Adrenal gland (tissue), 12 donors: ENCODE data around the gene CAPN15. TPM values are rescaled to one million over a fixed set of nuclear protein-coding genes. Genes with fewer than 3 reads are reported as not detected.

ENCODE experiments used
- DNase-seq, 7 donors: peaks; one replicate each; pipeline ENCODE4 v3.0.0-alpha.2; 2019 to 2020
- H3K27ac ChIP-seq, 5 donors: fragments of 200-600 bp; sonication (generic) in 4 of 5; 1 replicate in 3 of 5; 2 replicates in 2 of 5; pipeline versions ENCODE4 v1.5.1 to v1.8.0; 2016 to 2020; ENCODE audit warnings: mild to moderate bottlenecking in 1 of 5
- H3K27me3 ChIP-seq: fragments of 200-600 bp; 2 replicates; pipeline ENCODE4 v1.8.0; 2021
- H3K36me3 ChIP-seq, 2 donors: fragments of 200-600 bp; replicated peaks in 1 of 2; 1 replicate in 1 of 2; 2 replicates in 1 of 2; pipeline versions ENCODE4 v1.5.1 to v1.8.0; 2018 to 2022
- H3K4me1 ChIP-seq, 2 donors: fragments of 200-600 bp; replicated peaks in 1 of 2; 1 replicate in 1 of 2; 2 replicates in 1 of 2; pipeline versions ENCODE4 v1.5.1 to v1.8.0; 2018 to 2021
- H3K4me3 ChIP-seq, 4 donors: fragments of 200-600 bp; sonication (generic) in 3 of 4; one replicate each; pipeline ENCODE4 v1.5.1; 2016 to 2018
- H3K9me3 ChIP-seq, 3 donors: fragments of 200-600 bp; sonication (generic) in 1 of 3; replicated peaks in 1 of 3; 1 replicate in 2 of 3; 2 replicates in 1 of 3; pipeline versions ENCODE4 v1.5.1 to v1.8.0; 2016 to 2021
- CTCF ChIP-seq, 6 experiments: fragments of 450-650 bp in 4 of 6; fragments of 200-600 bp in 2 of 6; sonication (generic) in 1 of 6; IDR thresholded peaks; 1 replicate in 5 of 6; 2 replicates in 1 of 6; pipeline versions ENCODE4 v1.5.1 to v1.8.0; 2016 to 2021; ENCODE audit warnings: antibody characterized with exemption in 6 of 6, mild to moderate bottlenecking in 2 of 6, moderate library complexity in 1 of 6
- POLR2A ChIP-seq, 2 donors: fragments of 450-650 bp; IDR thresholded peaks; one replicate each; pipeline ENCODE4 v1.6.1; 2017; ENCODE audit warnings: antibody characterized with exemption in 2 of 2, mild to moderate bottlenecking in 2 of 2, moderate library complexity in 1 of 2
- WGBS, 4 donors: extraction: QIAGEN DNeasy Blood & Tissue Kit in 2 of 4; methylation state at CpG; one replicate each; pipeline versions ENCODE4 v1.1.5 to v1.1.7; 2013 to 2017; 5-methylcytosine and 5-hydroxymethylcytosine counted together
- intact Hi-C, 2 donors: fragments of 100-400 bp; cut with DNase I; formaldehyde crosslinking; loops; one replicate each; pipeline versions ENCODE4 v1.14.1 to v1.15.0; 2022 to 2023
- polyA plus RNA-seq, 3 donors: library from polyadenylated mRNA; stranded (reverse); fragments of 200-250 nt in 2 of 3; fragments of 350-450 nt in 1 of 3; fragmentation: Illumina TruSeq in 1 of 3; extraction: RNeasy Lipid Tissue Mini Kit (QIAGEN cat#74804) in 1 of 3; gene quantifications; one replicate each; pipeline ENCODE4 v1.2.3, GENCODE V29; 2013 to 2014
- total RNA-seq, 9 donors: library from RNA; depleted of rRNA in 4 of 9; stranded (reverse); fragments of >200 nt in 4 of 9; fragments of 120-200 nt in 1 of 9; fragmentation: NEBNext Ultra II Directional in 1 of 9; extraction: Animal tissue kit (Norgen Biotek cat#: 25700) in 1 of 9; gene quantifications; one replicate each; pipeline versions ENCODE4 v1.1.0 to v1.2.4, GENCODE V29; 2013 to 2023
- donor health status: healthy with polysubstance abuse.
- donor health status: Bipolar disorder and iron deficiency.
- donor health status: DM: yes; HTN: yes; CAD: no.
- donor health status: DM: no; HTN: no; CAD: no.
- donor health status: DM: no; HTN: no; CAD: no.
- donor health status: DM: yes; HTN: yes; CAD: no.

Gene CAPN15
- total and polyA plus RNA-seq, 12 donors = 2.3 to 91.8 (median 43.0) TPM

- 90 to 100% (median 94%) methylated on average over 1 to 8 of the region's 8 CpGs for WGBS, 4 donors
- H3K4me3 ChIP-seq = no peak overlapping the region
- no peak for TF ChIP-seq POLR2A (IDR thresholded peaks at IDR 0.05)
- TF ChIP-seq CTCF (IDR thresholded peaks at IDR 0.05) = no peak
- H3K27me3 ChIP-seq = no peaks in the 10 kb centered on the region
- peaks cover 29 to 43% of the 10 kb centered on the region in 2 donors for H3K4me1 ChIP-seq
- no peaks in the 10 kb centered on the region for H3K9me3 ChIP-seq
- H3K36me3 ChIP-seq = peaks cover 0 to 5% of the 10 kb centered on the region in 2 donors
- intact Hi-C loops = loop anchor here (10.0 kb wide), 2 partner anchors 90 to 130 kb away; partner anchors contain the start of gene NME4 (in 1 of the 2)
- DNase-seq = no peak
- peak overlapping the region in 4 of 5 donors; percentile 4 to 99 (median 98) for H3K27ac ChIP-seq
These were observed 2.4 kb upstream of the CAPN15 start for GRCh38 chr16:525123-525519.

DNA sequence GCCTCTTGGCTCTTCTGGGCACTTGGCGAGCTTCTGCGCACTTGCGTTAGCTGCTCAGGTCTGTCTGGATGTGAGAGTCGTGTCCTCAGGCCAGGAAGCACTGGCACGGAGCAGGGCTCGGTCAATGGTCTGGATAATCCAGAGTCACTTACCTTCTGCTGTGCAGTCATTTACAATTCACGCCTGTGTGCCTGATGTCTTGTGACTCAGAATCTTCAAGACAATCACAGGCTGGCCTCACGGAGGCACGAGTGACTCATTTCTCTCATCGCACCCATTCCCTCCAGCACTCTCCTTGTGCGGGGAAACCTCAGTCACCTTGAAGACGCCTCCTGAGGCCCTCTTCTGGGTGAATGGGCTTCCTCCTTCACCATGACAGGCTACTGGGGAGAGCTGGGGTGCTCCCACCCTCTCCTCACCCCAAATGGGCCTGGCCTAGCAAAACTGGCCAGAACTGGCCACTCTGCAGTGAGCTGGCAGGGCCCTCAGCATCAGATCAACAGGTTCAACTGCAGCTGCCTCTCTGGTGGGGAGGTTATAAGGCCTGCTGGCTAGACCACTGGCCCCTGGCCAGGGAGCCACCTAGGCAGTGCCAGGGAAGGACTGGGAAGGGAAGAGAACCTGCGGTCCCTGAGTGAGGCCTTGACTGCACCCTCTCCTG is 1.9 kb upstream of the CAPN15 start:
- peak overlapping the region in 4 of 5 donors; percentile 96 to 99 (median 98) for H3K27ac ChIP-seq
- H3K9me3 ChIP-seq = no peaks in the 10 kb centered on the region
- no peaks in the 10 kb centered on the region for H3K27me3 ChIP-seq
- intact Hi-C loops = loop anchor here (10.0 kb wide), 2 partner anchors 91 to 131 kb away; partner anchors contain the start of gene NME4 (in 1 of the 2)
- H3K36me3 ChIP-seq = peaks cover 0 to 1% of the 10 kb centered on the region in 2 donors
- H3K4me3 ChIP-seq = peak overlapping the region in 1 of 4 donors; percentile 68
- peaks cover 29 to 43% of the 10 kb centered on the region in 2 donors for H3K4me1 ChIP-seq
- DNase-seq = peak in 6 of 7 donors; percentile 37 to 73 (median 60)
- TF ChIP-seq POLR2A (IDR thresholded peaks at IDR 0.05) (peak in 1 of 2 donors; percentile 24), CTCF (IDR thresholded peaks at IDR 0.05) (no peak)
- 51 to 70% (median 63%) methylated on average over 12 to 13 of the region's 13 CpGs for WGBS, 4 donors

- intact Hi-C loops = loop anchor here (10.0 kb wide), 2 partner anchors 92 to 132 kb away; partner anchors contain the start of gene NME4 (in 1 of the 2)
- WGBS, 4 donors = 6 to 10% (median 9%) methylated on average over 14 to 26 of the region's 26 CpGs
These were observed 1.1 kb upstream of the CAPN15 start for GRCh38 chr16:526181-527014.

More at GRCh38 chr16:526181-527014, 1.1 kb upstream of the CAPN15 start:
- Histone ChIP-seq H3K4me1 (peaks cover 29 to 43% of the 10 kb centered on the region in 2 donors), H3K27me3 (no peaks in the 10 kb centered on the region), H3K9me3 (no peaks in the 10 kb centered on the region), H3K4me3 (peak overlapping the region in 3 of 4 donors; percentile 22 to 68 (median 50)), H3K36me3 (no peaks in the 10 kb centered on the region), H3K27ac (peak overlapping the region; percentile 89 to 99 (median 97))
- no peak for TF ChIP-seq CTCF (IDR thresholded peaks at IDR 0.05)
- TF ChIP-seq POLR2A (IDR thresholded peaks at IDR 0.05) = no peak
- DNase-seq = peak in 6 of 7 donors; percentile 62 to 81 (median 74)
